ENCODE data around the gene MICAL3. TPM values are rescaled to one million over a fixed set of nuclear protein-coding genes. Genes with fewer than 3 reads are reported as not detected.

Gene MICAL3
- total RNA-seq, 3 donors from 2014 or later (not counting 1 experiment from before 2014, with no cell fraction given), result 17.1 to 36.3 (median 34.3) TPM

DNA sequence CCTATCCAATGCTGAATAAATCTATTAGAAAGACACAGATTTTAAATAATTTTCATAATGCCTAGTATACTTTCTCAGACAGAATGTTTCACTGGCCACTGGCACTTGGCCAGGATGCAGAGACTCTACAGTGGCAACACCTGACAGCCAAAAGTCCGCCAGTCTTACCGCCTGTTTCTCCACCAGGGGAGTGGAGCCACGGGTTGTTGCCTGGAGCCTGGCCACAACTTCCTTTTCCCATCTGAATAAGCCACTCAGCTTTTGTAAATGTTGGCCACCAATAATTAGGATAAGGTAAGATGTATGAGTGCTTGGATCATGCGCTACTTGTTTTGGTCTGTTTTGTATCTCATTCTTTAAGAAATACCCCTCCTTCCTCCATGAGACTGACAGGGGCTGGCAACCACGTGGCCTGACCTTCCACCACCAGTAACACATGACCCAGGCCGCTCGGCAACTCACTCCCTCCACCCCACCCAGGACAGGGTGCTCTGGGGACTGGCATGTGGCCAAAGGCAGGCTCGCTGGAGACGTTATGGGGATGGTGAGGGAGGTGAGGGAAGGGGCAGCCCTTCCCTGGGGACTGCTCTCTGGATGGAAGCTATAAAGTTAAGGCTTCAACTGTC lies 157.1 kb downstream of the MICAL3 start:
- Histone ChIP-seq H3K9me3 (ENCODE audit: control insufficient read depth, insufficient read depth, low read length) (no peaks in the 10 kb centered on the region), H3K27me3 (ENCODE audit: control insufficient read depth, insufficient read depth, low read length) (no peaks in the 10 kb centered on the region), H3K4me3 (ENCODE audit: low read length) (no peak overlapping the region), H3K36me3 (ENCODE audit: control insufficient read depth, insufficient read depth, low read length) (peaks cover 54% of the 10 kb centered on the region), H3K27ac (ENCODE audit: low read length) (no peak overlapping the region), H3K4me1 (ENCODE audit: control insufficient read depth, insufficient read depth, low read length) (peaks cover 6% of the 10 kb centered on the region)
- Mint-ChIP-seq H3K36me3 (peaks cover 11% of the 10 kb centered on the region), H3K4me3 (no peak overlapping the region), H3K27me3 (ENCODE audit: low read depth in 2 of 2) (no peaks in the 10 kb centered on the region), H3K4me1 (peaks cover 17 to 18% of the 10 kb centered on the region in 2 donors), H3K9me3 (no peaks in the 10 kb centered on the region), H3K27ac (no peak overlapping the region)
- intact Hi-C loops (cut with micrococcal nuclease), result no loop called here
- DNase-seq, result no peak
- TF ChIP-seq, protein P1, sequence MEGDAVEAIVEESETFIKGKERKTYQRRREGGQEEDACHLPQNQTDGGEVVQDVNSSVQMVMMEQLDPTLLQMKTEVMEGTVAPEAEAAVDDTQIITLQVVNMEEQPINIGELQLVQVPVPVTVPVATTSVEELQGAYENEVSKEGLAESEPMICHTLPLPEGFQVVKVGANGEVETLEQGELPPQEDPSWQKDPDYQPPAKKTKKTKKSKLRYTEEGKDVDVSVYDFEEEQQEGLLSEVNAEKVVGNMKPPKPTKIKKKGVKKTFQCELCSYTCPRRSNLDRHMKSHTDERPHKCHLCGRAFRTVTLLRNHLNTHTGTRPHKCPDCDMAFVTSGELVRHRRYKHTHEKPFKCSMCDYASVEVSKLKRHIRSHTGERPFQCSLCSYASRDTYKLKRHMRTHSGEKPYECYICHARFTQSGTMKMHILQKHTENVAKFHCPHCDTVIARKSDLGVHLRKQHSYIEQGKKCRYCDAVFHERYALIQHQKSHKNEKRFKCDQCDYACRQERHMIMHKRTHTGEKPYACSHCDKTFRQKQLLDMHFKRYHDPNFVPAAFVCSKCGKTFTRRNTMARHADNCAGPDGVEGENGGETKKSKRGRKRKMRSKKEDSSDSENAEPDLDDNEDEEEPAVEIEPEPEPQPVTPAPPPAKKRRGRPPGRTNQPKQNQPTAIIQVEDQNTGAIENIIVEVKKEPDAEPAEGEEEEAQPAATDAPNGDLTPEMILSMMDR (IDR thresholded peaks at IDR 0.05), result no peak
- 40% methylated on average over 9 of the region's 9 CpGs for WGBS (ENCODE audit: insufficient coverage)
- no peak for ATAC-seq

DNA sequence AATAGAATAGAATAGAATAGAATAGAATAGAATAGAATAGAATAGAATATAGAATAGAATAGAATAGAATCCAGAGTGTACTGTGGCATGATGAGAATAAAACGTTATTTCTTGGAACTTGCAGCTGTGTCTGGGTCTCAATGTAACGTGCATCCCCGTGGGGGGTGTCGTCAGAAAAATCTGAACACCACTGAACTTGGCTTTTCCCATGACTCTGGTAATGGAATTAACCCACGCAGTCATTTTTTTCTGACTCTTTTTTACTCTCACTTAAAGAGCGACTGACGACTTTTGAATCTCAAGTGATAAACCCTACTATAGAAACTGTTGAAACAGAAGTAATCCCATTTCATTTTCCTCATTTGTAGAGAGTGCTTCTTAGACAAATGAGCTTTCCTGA lies 157.7 kb downstream of the MICAL3 start:
- Histone ChIP-seq H3K36me3 (ENCODE audit: control insufficient read depth, insufficient read depth, low read length) (peaks cover 50% of the 10 kb centered on the region), H3K4me1 (ENCODE audit: control insufficient read depth, insufficient read depth, low read length) (peaks cover 6% of the 10 kb centered on the region), H3K27ac (ENCODE audit: low read length) (no peak overlapping the region), H3K9me3 (ENCODE audit: control insufficient read depth, insufficient read depth, low read length) (no peaks in the 10 kb centered on the region), H3K4me3 (ENCODE audit: low read length) (no peak overlapping the region), H3K27me3 (ENCODE audit: control insufficient read depth, insufficient read depth, low read length) (no peaks in the 10 kb centered on the region)
- H3K36me3 Mint-ChIP-seq, result peaks cover 11% of the 10 kb centered on the region
- TF ChIP-seq, protein P1 (IDR thresholded peaks at IDR 0.05), result no peak
- H3K4me3 Mint-ChIP-seq, result no peak overlapping the region
- no peak overlapping the region for H3K27ac Mint-ChIP-seq
- peaks cover 17 to 18% of the 10 kb centered on the region in 2 donors for H3K4me1 Mint-ChIP-seq
- H3K27me3 Mint-ChIP-seq (ENCODE audit: low read depth in 2 of 2), result no peaks in the 10 kb centered on the region
- WGBS (ENCODE audit: insufficient coverage), result 95% methylated on average over 7 of the region's 7 CpGs
- DNase-seq (no peak), ATAC-seq (no peak)
- no peaks in the 10 kb centered on the region for H3K9me3 Mint-ChIP-seq
- intact Hi-C loops (cut with micrococcal nuclease), result no loop called here

DNA sequence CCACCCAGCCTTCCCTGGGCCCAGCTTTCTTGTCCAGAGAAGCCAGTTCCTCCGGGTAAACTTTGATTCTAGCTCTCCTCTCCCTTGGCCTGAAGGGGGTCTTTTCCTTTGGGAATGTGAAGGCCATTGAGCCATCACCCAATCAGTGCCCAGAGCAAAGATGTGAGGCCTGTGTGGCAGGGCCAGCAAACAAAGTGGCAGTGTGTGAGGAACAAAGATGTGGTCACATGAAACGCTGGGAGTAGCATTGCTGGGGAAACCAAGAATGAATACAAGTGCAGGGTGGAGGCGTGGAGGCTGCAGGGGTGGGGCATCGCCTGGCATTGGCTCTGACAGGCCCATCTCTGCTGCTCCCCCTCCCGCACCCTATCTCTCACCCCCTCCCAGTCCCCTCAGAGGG lies 158.2 kb downstream of the MICAL3 start:
- H3K27me3 Mint-ChIP-seq (ENCODE audit: low read depth in 2 of 2), result no peaks in the 10 kb centered on the region
- Histone ChIP-seq H3K27me3 (ENCODE audit: control insufficient read depth, insufficient read depth, low read length) (no peaks in the 10 kb centered on the region), H3K9me3 (ENCODE audit: control insufficient read depth, insufficient read depth, low read length) (no peaks in the 10 kb centered on the region), H3K36me3 (ENCODE audit: control insufficient read depth, insufficient read depth, low read length) (peaks cover 48% of the 10 kb centered on the region), H3K4me1 (ENCODE audit: control insufficient read depth, insufficient read depth, low read length) (peaks cover 6% of the 10 kb centered on the region), H3K4me3 (ENCODE audit: low read length) (no peak overlapping the region), H3K27ac (ENCODE audit: low read length) (no peak overlapping the region)
- peaks cover 11% of the 10 kb centered on the region for H3K36me3 Mint-ChIP-seq
- peaks cover 17 to 18% of the 10 kb centered on the region in 2 donors for H3K4me1 Mint-ChIP-seq
- H3K4me3 Mint-ChIP-seq, result no peak overlapping the region
- TF ChIP-seq, protein P1 (IDR thresholded peaks at IDR 0.05), result no peak
- no peaks in the 10 kb centered on the region for H3K9me3 Mint-ChIP-seq
- intact Hi-C loops (cut with micrococcal nuclease), result no loop called here
- no peak overlapping the region for H3K27ac Mint-ChIP-seq
- WGBS (ENCODE audit: insufficient coverage), result 87% methylated on average over 4 of the region's 5 CpGs
- no peak for DNase-seq
- no peak for ATAC-seq

Measured in natural killer cell (primary cell).